HG03025 (cell line): Measurements from ENCODE around the gene CDH15.
"Not testable (repeated sequence)": the region's sequence is repeated elsewhere in the genome, so short reads cannot be mapped to it uniquely, and the experiment has no call there.

Experiments
- ATAC-seq: cut with Tn5 transposase; IDR thresholded peaks from one replicate; pipeline ENCODE4 v1.9.1; 2021; ENCODE audit warnings: mild to moderate bottlenecking, moderate library complexity; ENCODE audit not compliant: unreplicated experiment, low FRiP score

Gene CDH15

DNA sequence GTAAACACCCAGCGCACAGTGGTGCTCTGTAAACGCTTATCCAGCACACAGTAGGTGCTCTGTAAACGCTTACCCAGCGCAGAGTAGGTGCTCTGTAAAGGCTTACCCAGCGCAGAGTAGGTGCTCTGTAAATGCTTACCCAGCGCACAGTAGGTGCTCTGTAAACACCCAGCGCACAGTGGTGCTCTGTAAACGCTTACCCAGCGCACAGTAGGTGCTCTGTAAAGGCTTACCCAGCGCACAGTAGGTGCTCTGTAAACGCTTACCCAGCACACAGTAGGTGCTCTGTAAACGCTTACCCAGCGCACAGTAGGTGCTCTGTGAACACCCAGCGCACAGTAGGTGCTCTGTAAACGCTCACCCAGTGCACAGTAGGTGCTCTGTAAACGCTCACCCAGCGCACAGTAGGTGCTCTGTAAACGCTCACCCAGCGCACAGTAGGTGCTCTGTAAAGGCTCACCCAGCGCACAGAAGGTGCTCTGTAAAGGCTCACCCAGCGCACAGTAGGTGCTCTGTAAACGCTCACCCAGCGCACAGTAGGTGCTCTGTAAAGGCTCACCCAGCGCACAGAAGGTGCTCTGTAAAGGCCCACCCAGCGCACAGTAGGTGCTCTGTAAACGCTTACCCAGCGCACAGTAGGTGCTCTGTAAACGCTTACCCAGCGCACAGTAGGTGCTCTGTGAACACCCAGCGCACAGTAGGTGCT, 14.5 kb downstream of the CDH15 start:
- not testable (repeated sequence) for ATAC-seq

- ATAC-seq, result not testable (repeated sequence)
Observed at GRCh38 chr16:89186593-89187031, 15.1 kb downstream of the CDH15 start.

DNA sequence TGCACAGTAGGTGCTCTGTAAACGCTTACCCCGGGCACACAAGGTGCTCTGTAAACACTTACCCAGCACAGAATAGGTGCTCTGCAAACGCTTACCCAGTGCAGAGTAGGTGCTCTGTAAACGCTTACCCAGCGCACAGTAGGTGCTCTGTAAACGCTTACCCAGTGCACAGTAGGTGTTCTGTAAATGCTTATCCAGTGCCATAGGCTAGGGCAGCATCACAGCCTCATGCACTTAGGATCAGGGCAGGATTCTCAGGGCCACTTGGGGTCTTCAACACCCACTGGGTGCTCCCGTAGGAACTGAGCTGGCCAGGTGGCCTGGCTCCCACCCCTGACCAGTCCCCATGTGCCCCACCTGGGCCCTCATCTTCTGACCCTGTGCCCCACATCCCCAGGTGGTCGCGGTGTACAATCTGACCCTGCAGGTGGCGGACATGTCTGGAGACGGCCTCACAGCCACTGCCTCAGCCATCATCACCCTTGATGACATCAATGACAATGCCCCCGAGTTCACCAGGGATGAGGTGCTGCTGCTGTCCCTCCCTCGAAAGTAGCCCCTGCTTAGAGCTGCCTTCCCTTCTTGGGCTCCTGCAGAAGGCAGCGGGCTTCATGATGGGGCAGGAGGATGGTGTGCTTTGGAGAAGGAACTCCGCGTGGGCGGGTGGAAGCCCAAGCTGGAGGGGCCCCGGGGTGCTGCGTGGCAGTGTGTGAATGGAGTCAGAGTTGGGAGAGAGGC, 15.7 kb downstream of the CDH15 start:
- ATAC-seq, result no peak

- ATAC-seq, result no peak
Observed at GRCh38 chr16:89187770-89188392, 16.3 kb downstream of the CDH15 start.

DNA sequence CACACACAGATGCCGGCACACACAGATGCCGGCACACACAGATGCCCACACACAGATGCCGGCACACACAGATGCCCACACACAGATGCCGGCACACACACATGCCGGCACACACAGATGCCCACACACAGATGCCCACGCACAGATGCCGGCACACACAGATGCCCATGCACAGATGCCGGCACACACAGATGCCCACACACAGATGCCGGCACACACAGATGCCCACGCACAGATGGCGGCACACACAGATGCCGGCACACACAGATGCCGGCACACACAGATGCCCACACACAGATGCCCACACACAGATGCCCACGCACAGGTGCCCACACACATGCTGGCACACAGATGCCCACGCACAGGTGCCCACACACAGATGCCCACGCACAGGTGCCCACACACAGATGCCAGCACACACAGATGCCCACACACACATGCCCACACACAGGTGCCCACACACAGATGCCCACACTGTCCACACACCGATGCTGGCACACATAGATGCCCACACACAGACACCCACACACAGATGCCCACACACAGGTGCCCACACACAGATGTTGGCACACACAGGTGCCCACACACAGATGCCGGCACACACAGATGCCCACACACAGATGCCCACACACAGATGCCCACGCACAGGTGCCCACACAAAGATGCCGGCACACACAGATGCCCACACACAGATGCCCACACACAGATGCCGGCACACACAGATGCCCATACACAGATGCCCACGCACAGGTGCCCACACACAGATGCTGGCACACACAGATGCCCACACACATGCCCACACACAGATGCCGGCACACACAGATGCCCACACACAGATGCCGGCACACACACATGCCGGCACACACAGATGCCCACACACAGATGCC, 17.2 kb downstream of the CDH15 start:
- not testable (repeated sequence) for ATAC-seq

DNA sequence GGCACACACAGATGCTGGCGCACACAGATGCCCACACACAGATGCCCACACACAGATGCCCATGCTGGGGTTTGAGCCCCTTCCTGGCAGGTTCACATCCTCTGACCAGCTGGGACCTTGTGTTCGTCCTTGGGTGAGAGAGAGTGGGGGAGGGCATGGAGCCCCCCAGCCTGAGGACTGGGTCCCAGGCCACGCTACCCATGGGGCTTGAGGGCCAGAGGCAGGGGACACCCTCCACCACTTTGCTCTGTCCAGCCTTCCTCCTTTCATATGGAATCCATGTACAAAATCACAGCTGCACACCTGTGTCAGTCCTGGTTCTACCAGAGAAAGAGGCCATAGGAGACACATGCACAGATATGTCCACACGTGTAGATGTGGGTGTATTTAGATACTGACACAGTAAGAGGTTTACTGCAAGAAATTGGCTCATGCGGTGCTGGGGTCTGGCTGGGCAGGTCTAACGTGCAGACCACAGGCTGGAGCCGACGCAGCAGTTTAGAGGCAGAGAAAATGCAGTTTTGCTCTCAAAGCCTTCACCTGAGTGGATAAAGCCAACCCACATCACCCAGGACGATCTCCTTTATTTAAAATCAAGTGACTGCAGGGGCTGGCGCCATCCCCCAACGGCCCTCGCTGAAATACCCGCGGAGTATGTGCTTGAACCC, 17.9 kb downstream of the CDH15 start:
- no peak for ATAC-seq

DNA sequence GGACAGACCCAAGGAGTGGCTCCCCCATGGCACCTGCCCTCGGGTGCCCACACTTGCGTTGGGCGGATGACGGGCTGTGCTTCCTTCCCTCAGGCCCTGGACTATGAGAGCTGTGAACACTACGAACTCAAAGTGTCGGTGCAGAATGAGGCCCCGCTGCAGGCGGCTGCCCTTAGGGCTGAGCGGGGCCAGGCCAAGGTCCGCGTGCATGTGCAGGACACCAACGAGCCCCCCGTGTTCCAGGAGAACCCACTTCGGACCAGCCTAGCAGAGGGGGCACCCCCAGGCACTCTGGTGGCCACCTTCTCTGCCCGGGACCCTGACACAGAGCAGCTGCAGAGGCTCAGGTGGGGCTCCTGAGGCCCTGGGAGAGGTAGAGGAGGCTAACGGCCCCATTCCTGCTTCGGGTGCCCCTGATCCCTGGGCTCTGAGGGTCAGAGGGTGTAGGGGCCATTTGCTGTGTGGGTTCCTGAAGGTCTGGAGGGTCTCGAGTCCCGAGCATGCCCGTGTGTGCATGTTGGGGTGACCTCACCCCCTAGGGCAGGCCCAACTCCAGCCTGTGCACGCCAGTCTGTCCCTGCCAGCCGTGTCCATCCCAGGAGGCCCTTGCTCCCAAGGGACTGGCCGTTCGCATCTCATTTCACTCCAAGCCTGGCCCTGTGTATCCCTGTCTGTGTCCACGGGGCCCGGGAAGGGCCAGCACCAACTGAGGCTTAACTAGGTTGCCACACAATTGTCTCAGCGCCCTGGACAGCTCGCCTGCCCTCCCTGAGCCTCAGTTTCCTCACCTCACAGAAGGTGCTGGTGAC, 18.8 kb downstream of the CDH15 start:
- ATAC-seq, result no peak

DNA sequence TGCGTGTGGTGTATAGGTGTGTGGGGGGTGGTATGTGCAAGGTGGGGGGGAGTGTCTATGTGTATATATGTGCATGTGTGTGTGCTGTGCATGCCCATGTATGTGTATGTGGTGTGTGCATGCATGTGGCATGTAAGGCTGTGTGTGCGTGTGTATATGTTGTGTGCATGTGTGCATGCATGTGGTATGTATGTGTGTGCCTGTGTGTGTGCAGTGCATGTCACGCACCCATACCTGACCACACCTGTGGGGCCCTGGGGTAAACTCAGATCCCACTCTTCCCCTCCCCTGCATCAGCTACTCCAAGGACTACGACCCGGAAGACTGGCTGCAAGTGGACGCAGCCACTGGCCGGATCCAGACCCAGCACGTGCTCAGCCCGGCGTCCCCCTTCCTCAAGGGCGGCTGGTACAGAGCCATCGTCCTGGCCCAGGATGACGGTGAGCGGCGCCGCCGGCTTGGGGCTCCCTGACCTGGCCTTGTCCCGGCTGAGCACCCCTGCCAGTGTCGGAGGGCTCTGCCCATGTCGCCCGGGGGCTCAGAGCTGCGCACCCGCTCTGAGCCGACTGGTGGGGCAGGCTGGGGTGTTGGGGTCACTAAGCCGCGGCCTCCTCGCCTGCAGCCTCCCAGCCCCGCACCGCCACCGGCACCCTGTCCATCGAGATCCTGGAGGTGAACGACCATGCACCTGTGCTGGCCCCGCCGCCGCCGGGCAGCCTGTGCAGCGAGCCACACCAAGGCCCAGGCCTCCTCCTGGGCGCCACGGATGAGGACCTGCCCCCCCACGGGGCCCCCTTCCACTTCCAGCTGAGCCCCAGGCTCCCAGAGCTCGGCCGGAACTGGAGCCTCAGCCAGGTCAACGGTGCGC, 19.7 kb downstream of the CDH15 start:
- ATAC-seq, result no peak

DNA sequence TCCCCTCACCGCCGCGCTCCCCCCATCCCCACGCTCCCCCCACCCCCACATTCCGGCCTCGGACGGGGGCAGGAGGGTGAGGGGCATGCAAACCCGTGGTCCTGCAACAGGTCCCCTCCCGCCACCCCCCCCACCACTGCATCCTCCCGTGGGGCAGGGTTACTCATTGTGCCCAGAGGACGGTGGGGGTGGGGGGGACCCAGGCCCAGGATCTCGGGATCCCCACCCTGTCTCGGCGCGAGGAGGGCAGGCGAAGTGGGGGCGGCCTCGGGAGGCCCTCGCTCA, 20.3 kb downstream of the CDH15 start:
- no peak for ATAC-seq

GRCh38 chr16:89192186-89192955, 20.8 kb downstream of the CDH15 start:
- ATAC-seq, result not testable (repeated sequence)

GRCh38 chr16:89192956-89193575, 21.5 kb downstream of the CDH15 start:
- no peak for ATAC-seq

- ATAC-seq, result no peak
Observed at GRCh38 chr16:89193576-89194293, 22.2 kb downstream of the CDH15 start.

DNA sequence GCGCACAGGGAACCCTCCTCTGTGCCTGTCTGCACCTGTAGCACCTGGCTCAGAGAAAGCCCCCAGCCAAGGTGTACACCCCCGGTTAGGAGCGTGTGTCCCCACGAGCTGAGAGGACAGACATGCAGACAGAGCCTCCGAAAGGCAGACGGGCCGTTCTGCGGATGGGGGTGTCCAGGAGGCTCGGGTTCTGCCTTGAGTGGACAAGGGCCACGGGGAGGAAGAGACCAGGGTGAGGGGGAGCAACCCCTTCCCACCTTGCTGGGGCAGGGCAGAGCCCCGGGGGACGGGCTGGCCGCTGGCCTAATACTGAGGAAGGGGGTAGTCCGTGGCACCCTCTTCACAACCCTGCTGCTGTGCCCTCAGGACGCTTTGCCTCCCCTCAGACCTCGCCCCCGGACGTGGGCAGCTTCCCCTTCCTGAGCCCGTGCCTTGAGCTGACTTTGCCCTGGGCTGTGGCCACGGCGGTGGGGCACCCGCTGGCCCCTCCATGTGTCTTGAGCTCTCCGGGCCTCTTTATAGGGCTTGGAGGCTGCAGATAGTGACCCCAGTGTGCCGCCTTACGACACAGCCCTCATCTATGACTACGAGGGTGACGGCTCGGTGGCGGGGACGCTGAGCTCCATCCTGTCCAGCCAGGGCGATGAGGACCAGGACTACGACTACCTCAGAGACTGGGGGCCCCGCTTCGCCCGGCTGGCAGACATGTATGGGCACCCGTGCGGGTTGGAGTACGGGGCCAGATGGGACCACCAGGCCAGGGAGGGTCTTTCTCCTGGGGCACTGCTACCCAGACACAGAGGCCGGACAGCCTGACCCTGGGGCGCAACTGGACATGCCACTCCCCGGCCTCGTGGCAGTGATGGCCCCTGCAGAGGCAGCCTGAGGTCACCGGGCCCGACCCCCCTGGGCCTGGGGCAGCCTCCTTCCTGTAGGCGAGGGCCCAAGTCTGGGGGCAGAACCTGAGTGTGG, 23.1 kb downstream of the CDH15 start:
- no peak for ATAC-seq

DNA sequence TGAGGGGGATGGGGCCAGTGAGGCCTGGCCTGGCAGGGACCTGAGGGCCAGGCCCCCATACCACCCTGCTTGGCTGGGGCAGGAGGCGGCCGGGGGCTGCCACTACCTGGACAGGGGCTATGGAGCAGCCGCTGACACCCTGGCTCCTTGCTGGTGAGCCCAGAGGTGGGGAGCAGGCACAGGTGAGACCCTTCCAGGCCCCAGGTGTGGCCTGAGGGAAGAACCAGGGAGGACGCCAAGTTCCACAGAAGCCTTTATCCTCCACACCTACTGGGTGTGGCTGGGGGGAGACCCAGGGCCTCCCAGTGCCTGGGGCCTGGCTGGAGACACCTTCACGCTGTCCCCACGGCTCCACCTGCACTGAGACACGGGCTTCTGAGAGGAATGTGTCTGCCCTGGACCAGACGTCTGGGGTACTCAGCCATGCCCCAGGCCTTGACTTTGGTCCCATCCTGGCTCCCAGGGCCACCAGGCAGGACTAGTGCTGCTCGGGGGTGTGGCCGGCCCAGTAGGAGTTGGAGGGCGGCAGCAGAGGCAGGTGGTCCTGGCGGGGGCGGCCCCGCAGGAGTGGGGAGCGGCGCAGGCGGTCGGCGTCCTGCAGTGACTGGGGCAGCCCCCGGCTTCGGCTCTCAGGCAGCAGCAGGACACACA, 24.1 kb downstream of the CDH15 start:
- no peak for ATAC-seq

DNA sequence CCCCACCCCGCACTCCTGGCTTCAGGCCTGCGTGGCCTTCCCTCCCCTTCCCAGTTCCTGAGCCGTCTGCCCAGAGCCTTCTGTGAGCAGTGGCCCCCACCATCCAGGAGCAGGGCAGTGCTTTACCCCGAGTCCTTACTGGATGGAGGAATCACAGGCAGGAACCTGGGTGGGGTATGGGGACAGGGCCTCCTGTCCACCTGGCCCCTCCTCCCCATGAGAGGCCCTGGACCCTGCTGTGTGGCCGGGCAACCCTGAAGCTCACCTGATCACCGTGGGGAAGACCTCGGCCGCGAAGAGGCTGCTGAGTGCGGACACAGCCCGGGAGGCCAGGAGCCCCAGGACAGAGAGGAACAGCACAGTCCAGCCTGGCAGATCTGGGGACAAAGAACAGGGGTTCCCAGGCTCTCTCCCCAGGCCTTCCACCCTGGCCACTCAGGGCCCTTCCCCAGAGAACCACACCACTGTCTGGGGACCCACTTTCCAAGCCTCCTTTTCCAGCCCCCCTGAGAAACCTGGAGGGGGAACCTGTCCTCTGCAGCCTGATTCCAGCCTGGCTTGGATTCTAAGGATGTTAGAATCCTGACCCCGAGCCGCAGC, 25.6 kb downstream of the CDH15 start:
- no peak for ATAC-seq
